GOT3 (cell line): ENCODE results near the gene SNTN.

Experiments used
- DNase-seq: peaks from one replicate; lab custom pipeline; 2025; ENCODE audit warnings: mixed read lengths; lab: John Stamatoyannopoulos, UW

SNTN gene

GRCh38 chr3:63674586-63674985, 22.1 kb downstream of the SNTN start:
- no peak for DNase-seq

- DNase-seq: no peak
Observed at GRCh38 chr3:63679186-63679585, 26.7 kb downstream of the SNTN start.

GRCh38 chr3:63684081-63684480, 31.6 kb downstream of the SNTN start:
- no peak for DNase-seq

- no peak for DNase-seq
Observed at GRCh38 chr3:63685340-63685739, 32.9 kb downstream of the SNTN start.

- no peak for DNase-seq
Observed at GRCh38 chr3:63687278-63688225, 35.1 kb downstream of the SNTN start.

GRCh38 chr3:63689285-63689684, 36.8 kb downstream of the SNTN start:
- no peak for DNase-seq

GRCh38 chr3:63693351-63693750, 40.9 kb downstream of the SNTN start:
- no peak for DNase-seq

GRCh38 chr3:63705092-63705645, 52.7 kb downstream of the SNTN start:
- no peak for DNase-seq

GRCh38 chr3:63706321-63707085, 54.0 kb downstream of the SNTN start:
- DNase-seq: no peak

GRCh38 chr3:63707731-63708130, 55.3 kb downstream of the SNTN start:
- no peak for DNase-seq

GRCh38 chr3:63709576-63709975, 57.1 kb downstream of the SNTN start:
- DNase-seq: no peak
